ENCODE results near the gene C19orf44.
A peak's percentile ranks its signal among the peaks of the same experiment; 100 is the strongest.
"Not testable (repeated sequence)": the region's sequence is repeated elsewhere in the genome, so short reads cannot be mapped to it uniquely, and the experiment has no call there.

Gene C19orf44

DNA sequence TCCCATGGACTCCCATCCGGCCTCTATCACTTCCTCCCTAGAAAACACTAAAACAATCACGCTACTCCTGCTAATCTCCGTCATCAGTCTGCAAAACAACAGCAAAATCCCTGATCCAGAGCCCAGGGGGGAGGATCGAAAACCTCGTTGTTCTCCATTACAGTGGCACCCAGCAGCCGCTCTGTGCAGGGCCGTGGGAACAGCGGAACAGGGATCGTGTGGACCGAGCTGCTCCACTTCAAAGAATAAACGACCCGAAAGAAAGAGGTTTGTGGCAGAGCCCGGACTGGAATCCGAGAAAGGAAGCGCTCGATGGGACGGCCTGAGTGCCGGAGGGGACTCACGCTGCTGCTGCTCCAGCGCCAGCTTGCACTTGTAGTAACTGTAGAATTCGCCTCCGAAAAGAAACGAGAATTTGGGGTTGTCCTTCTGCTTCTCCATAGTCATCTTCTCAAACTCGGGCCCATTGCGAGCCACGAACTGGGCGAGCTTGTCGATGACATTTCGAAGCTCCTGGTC is 45.4 kb downstream of the C19orf44 start:
- DNase-seq = peak; percentile 14

DNA sequence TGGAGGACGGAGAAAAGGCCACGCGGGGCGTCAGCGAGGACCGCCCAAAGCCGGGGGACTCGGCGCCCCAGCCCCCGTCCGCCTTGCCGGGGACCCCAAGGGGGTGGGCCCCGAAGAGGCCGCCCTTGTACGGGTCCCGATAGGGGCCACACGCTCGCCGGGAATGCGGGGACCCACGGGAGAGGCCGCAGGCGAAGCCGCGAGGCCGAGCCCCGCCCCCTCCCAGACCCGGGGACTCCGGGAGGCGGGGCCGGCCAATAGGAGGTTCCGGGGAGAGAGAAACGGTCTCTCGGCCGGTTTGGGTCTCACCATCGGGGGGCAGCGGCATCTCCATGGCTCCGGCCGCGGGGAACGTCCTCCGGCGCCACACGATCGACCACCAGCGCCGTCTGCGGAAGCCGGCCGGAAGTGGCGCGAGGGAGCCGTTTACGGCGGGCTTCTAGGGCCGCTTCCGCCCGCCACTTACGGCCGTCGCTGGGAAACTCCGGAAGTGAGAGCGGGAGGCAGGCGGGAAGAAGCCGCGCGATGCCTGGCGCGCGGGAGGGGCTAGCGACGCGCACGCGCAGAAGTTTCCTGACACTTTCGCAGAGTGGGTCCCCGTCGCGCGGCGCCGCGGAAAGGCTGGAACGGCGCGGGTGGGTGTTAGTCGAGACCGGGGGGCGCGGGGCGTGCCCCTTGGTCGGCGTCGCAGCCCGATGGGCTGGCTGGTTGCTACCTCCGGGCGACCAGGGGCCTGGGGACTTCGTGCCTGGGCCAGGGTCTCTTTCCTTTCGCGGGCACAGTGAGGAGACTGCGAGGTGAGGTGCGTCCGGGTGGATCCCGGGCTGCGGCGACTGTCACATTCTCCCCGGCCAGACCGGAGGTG is 46.1 kb downstream of the C19orf44 start, which contains the start of gene CHERP:
Gene CHERP, minus strand, starts transcription at position 393 of the 865 bp plus-strand sequence. Its CDS starts 59 bp downstream, at position 334.
- peak; percentile 95 for DNase-seq

DNA sequence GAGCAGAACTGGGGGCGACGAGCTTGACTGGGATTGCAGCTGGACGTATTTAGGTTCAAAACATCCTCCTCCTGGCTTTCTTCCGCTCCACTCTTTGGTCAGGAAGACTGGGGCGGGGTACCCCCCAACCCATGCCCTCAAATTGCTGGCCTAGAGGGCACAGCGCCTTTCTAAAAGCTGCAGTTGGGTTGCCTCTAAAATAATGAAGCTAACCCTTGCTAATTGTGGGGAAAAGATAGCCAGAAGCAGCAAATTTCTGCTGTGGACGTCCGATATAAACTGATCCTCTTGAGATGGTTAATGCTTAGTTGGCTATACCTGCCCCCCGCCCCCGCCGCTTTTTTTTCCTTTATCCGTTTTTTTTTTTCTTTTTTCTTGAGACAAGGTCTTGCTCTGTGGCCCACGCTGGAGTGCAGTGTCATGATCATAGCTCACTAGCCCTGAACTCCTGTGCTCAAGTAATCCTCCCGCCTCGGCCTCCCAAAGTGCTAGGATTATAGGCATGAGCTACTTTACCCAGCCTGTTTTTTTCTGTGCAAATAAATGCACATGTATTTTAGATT is 46.8 kb downstream of the C19orf44 start:
- DNase-seq = no peak

- not testable (repeated sequence) for DNase-seq
Observed at GRCh38 chr19:16543734-16544133, 47.5 kb downstream of the C19orf44 start.

DNA sequence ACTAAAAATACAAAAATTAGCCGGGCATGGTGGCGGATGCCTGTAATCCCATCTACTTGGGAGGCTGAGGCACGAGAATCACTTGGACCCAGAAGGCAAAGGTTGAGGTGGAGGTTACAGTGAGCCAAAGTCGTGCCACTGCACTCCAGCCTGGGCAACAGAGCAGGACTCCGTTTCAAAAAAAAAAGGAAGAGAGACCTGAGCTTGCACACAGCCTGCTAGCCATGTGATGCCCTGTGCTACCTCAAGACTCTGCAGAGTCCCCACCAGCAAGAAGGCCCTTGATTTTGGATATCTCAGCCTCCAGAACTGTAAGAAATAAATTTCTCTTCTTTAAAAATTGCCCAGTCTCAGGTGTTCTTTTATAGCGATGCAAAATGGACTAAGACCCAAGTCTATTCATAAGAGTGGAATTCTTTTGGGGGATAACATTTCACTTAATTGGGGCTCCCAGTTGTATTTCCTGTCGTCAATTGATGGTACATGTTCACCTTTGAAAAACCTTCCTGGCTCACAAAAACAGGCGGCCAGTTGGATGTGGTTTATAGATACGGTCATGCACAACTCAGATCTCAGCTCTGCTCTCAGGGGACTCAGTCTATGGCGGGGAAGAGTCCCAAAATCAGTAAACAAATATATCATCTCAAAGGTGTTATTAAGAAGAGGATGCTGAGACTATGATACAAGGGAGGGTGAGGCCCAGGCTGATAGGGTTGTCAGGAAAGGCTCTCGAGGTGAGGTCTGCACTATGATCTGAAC is 48.5 kb downstream of the C19orf44 start:
- DNase-seq = no peak

DNA sequence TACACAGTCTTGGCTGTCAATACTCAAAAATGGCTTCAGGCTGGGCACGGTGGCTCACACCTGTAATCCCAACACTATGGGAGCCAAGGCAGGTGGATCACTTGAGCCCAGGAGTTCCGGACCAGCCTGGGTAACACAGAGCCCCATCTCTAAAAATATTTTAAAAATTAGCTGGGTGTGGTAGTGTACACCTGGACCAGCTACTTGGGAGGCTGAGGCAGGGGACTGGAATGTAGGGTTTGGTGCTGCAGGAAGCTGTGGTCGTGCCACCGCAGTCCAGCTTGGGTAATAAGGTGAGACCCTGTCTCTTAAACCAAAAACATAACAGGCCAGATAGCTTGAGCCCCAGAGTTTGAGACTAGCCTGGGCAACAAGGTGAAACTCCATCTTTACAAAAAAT is 52.8 kb downstream of the C19orf44 start:
- no peak for DNase-seq

DNA sequence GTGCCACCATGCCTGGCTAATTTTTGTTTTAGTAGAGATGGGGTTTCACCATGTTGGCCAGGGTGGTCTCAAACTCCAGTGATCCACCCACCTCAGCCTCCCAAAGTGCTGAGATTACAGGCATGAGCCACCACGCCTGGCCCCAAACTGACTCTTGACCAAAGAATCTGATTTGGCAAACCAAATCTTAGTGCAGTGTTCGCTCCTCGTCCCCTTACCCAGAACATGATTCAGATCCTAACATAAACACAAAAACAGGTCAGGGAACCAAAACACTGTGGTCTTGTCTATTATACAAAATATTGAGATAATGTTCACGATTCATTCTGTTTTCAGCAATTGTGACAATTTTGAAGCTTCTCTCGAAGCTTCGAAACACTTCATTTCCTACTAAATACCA is 55.7 kb downstream of the C19orf44 start:
- not testable (repeated sequence) for DNase-seq

DNA sequence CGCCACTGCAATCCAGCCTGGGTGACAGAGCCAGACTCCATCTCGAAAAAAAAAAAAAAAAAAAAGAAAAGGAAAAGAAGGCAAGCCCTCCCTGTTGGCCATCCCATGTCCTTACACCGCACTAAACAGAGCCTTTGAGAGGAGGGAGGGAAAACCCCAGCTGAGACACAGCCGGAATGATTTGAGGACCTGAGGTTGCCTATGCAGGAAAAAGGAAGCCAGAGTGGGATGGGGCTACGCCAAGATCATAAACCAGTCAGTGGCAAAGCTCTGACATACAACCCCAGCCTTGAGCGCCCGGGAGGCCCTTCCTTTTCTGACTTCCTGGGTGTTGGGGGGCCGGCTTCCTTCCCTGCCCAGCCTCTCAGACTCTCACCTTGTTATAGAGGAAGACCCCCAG is 58.6 kb downstream of the C19orf44 start:
- no peak for DNase-seq

DNA sequence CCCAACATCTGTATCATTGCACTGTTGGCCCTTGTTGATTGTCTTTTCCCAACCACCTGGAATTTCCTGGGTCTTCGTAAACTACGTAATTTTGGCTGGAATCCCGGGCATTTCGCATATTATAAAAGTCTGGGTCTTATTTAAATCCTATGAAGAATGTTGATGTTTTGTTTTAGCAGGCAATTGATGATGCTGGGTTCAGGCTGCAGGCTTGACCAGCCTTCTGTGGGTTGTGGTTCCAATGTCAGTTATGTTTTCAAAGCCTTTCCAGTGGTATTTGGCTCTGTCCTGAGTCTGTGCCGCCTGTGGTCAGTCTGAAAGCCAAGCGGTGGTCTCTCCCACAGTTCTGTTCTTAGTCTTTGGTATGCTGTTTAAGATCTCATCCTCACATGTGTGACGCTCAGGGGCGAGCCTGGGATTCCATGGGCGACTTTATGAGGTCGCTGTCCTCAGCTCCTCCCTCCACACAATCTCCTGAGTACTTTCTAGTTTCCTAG is 63.6 kb downstream of the C19orf44 start:
- no peak for DNase-seq

- DNase-seq = no peak
Observed at GRCh38 chr19:16561382-16561781, 65.2 kb downstream of the C19orf44 start.

DNA sequence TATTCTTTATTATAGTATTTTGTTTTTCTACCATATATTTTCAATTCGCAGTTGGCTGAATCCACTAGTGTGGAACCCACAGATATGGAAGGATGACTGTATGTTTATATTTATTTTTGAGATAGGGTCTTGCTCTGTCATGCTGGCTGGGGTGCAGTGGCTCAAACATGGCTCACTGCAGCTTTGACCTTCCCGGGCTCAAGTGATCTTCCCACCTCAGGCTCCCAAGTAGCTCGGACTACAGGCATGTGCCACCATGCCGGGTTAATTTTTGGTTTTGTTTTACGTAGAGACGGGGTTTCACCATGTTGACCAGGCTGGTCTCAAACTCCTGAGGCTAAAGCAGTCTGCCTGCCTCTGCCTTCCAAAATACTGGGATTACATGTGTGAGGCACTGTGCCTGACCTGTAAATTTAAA is 66.4 kb downstream of the C19orf44 start:
- no peak for DNase-seq

- DNase-seq = no peak
Observed at GRCh38 chr19:16564842-16565241, 68.6 kb downstream of the C19orf44 start.

GRCh38 chr19:16566161-16566560 is 70.0 kb downstream of the C19orf44 start:
- peak; percentile 64 for DNase-seq

DNA sequence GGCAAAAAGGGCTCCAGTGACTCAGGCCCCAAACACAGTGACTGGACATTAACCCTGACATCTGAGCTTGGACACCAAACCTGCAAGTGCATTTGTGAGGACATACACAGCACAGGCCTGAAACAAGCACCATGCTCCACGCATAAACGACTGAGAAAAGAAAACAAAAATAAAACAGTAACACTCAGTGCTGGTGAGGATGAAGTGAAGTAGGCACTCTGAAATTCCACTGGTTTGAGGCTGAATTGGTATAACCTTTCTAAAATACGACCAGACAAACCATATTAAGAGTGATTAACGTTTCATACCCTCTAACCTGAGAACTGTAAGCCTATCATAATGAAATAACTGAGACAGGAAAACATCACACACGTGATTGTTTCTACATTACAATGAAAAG is 70.5 kb downstream of the C19orf44 start:
- no peak for DNase-seq

DNA sequence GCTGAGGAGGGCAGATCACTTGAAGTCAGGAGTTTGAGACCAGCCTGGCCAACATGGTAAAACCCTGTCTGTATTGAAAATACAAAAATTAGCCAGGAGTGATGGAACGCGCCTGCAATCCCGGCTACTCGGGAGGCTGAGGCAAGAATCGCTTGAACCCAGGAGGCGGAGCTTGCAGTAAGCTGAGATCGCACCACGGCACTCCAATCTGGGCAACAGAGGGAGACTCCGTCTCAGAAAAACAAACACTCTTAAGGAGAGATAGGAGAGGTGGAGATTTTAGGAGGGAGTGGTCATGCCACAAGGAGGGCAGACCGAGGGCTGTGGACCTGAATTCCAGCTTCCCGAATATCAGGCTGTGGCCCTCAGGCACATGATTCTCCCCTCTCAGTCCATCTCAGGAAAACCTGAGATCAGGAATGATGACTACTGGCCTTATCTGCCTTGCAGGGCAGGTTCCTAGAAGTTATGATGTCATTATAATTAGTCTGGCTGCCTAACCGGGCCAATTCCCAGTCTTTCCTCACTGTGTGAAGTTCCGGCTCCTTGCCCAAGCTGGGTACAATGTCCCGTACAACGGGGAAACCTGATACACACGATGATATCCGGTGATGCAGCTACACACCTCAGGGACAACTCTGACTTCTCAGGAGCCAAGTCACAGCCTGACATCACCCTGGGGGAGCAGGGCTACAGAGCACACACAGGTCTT is 73.6 kb downstream of the C19orf44 start:
- DNase-seq = no peak

Data from stimulated activated naive CD4-positive, alpha-beta T cell treated with Interleukin-2 at 50 U/mL for 16 hours (primary cell).